ENCODE results near the gene WIZ. TPM values are rescaled to one million over a fixed set of nuclear protein-coding genes. Genes with fewer than 3 reads are reported as not detected.

The WIZ gene
- total and polyA plus RNA-seq, 10 donors = 6.6 to 33.7 (median 24.8) TPM

DNA sequence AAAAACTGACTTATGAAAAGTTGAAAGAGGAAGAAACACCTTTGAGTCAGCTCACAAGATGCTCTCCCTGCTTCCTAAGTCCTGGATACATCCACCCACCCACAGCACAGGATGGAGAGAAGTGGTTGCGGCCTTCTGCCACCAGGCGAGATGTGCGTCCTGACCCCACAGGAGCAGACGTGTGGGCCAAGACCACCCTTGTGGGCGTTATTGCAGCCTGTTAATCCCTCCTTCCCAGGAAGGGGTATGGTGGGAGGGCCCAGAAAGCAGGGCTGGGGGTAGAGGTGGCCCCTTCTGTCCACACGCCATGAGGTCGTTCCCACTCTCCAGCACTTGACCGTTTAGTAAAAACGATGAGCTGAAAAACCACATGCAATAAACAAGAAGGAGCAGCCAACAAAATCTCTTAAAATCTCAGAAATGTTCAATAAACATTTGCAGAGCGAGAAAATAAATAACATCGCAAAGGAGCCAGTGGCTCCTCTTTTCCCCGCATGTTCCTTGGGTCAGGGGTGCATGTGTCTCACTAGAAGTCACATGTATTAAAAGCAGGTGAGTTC, 28.5 kb downstream of the WIZ start:
- no peak for DNase-seq
- H3K9me3 ChIP-seq = peaks cover 0 to 8% (median 7%) of the 10 kb centered on the region in 8 donors
- no peak overlapping the region for H3K4me3 ChIP-seq
- TF ChIP-seq POLR2A (IDR thresholded peaks at IDR 0.05) = no peak
- TF ChIP-seq POLR2AphosphoS5 (IDR thresholded peaks at IDR 0.05) = no peak
- TF ChIP-seq, protein P1, sequence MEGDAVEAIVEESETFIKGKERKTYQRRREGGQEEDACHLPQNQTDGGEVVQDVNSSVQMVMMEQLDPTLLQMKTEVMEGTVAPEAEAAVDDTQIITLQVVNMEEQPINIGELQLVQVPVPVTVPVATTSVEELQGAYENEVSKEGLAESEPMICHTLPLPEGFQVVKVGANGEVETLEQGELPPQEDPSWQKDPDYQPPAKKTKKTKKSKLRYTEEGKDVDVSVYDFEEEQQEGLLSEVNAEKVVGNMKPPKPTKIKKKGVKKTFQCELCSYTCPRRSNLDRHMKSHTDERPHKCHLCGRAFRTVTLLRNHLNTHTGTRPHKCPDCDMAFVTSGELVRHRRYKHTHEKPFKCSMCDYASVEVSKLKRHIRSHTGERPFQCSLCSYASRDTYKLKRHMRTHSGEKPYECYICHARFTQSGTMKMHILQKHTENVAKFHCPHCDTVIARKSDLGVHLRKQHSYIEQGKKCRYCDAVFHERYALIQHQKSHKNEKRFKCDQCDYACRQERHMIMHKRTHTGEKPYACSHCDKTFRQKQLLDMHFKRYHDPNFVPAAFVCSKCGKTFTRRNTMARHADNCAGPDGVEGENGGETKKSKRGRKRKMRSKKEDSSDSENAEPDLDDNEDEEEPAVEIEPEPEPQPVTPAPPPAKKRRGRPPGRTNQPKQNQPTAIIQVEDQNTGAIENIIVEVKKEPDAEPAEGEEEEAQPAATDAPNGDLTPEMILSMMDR (IDR thresholded peaks at IDR 0.05 in 8 of 11, conservative IDR thresholded peaks at IDR 0.05 in 3 of 11) = no peak
- no peaks in the 10 kb centered on the region for H3K27me3 ChIP-seq (replicated peaks in 1 of 7)
- intact Hi-C loops (cut with DNase I; ENCODE audit: low total_unique reads) = loop anchor here (2.0 kb wide), 1 partner anchor 134 kb away; no protein-coding TSS in a partner anchor
- peaks cover 14 to 34% (median 28%) of the 10 kb centered on the region in 6 donors for H3K4me1 ChIP-seq
- H3K27ac ChIP-seq = no peak overlapping the region
- 80 to 93% (median 88%) methylated on average over 12 of the region's 12 CpGs for WGBS, 5 donors
- H3K36me3 ChIP-seq = peaks cover 2 to 60% (median 41%) of the 10 kb centered on the region in 6 donors

DNA sequence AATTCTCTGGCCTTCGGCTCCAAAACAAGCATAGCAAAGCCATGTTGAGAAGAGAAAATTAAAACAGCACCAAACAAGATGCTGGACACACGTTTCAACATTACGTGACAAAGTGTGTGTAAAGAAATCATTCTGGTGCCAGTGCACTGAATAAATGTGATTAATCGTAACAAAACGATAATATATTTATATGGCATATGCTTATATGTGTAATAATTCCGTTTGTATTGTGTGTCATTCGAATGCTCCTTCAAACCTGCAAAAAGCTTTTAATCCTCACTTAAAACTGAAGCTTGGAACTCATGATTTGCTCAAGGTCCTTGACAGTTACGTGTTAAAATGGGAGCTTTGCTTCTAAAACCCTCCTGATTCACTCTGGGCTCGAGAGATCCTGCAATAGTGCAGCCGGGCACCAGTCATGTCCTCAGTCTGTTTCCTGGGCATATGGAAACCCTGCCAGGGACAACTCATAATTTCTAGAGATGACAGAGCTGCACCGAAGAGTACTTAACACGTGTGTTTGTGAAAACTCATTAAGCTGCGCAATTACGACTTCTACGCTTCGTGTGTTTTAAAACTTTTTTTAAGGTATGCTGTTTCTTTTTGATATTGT, 30.2 kb downstream of the WIZ start:
- Histone ChIP-seq H3K4me3 (peak overlapping the region in 7 of 8 donors; percentile 84 to 100 (median 99)), H3K27me3 (replicated peaks in 1 of 7) (no peaks in the 10 kb centered on the region), H3K36me3 (peaks cover 0 to 60% (median 35%) of the 10 kb centered on the region in 6 donors), H3K27ac (peak overlapping the region in 5 of 8 donors; percentile 3 to 94 (median 90)), H3K9me3 (peaks cover 0 to 8% (median 7%) of the 10 kb centered on the region in 8 donors), H3K4me1 (peaks cover 14 to 51% (median 40%) of the 10 kb centered on the region in 6 donors)
- no peak for DNase-seq
- intact Hi-C loops (cut with DNase I; ENCODE audit: low total_unique reads) = loop anchor here (2.0 to 5.0 kb wide), 2 partner anchors 37 to 135 kb away; no protein-coding TSS in a partner anchor
- TF ChIP-seq, protein P1 (IDR thresholded peaks at IDR 0.05 in 8 of 11, conservative IDR thresholded peaks at IDR 0.05 in 3 of 11) = peak in 4 of 11 experiments; percentile 6 to 28 (median 12)
- TF ChIP-seq POLR2A (IDR thresholded peaks at IDR 0.05) (no peak), POLR2AphosphoS5 (IDR thresholded peaks at IDR 0.05) (no peak)
- 31 to 40% (median 35%) methylated on average over 16 of the region's 16 CpGs for WGBS, 5 donors

DNA sequence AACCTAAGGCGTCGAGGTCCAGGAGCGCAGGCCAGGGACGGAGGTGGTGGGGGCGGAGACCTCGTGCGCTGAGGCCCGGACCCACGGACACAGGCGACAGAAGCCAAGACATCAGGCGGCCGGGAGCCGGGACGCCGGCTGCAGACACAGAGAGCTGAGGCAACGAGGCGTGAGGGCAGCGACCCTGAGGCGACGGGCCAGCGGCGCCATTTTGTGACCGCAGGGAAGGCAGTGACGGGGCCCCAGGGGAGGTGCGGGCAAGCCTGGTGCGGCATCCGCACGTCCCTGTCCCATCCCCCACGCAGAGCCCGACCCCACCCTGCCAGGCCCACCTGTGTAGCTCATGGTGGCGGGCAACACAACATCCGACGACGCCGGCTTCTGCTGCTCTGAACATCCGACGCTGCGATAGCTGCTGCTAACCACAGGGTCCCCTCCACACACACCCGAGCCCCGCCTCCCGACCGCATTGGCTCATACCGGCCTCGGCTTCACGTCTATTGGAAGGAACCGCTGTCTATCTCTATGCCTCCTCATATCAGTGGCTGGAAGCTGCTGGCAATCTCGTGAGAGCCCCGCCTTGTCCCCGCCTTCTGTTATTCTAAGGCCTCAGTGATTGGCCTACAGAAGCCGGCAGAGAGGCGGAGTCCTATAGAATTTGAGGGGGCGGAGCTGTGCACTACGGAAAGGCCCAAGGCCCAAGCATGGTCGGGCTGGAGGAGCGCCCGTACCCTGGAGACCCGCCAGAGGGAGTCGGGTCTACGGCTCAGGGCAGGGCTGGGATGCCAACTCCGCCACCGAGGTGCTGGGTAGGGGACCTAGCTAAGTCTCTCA, 31.0 kb downstream of the WIZ start, which contains the start of gene AKAP8L:
AKAP8L (minus strand) TSS at position 410 of the 834 bp plus-strand sequence; CDS start at position 345, 65 bp downstream.
- peak; percentile 98 for DNase-seq
- intact Hi-C loops (cut with DNase I; ENCODE audit: low total_unique reads) = loop anchor here (5.0 kb wide), 1 partner anchor 36 kb away; no protein-coding TSS in a partner anchor
- TF ChIP-seq POLR2A (IDR thresholded peaks at IDR 0.05) = peak in 2 of 3 donors; percentile 21 to 83
- TF ChIP-seq, protein P1 (IDR thresholded peaks at IDR 0.05 in 8 of 11, conservative IDR thresholded peaks at IDR 0.05 in 3 of 11) = peak; percentile 79 to 97 (median 94)
- peak; percentile 97 to 98 (median 97) for TF ChIP-seq POLR2AphosphoS5 (IDR thresholded peaks at IDR 0.05)
- peak within 1 kb of the TSS; percentile 48 to 94 (median 90) for H3K27ac ChIP-seq
- H3K27me3 ChIP-seq (replicated peaks in 1 of 7) = no peaks in the 10 kb centered on the region
- 0 to 1% (median 1%) methylated on average over 37 to 61 of the region's 61 CpGs for WGBS, 5 donors
- peaks cover 0 to 60% (median 28%) of the 10 kb centered on the region in 6 donors for H3K36me3 ChIP-seq
- peaks cover 14 to 58% (median 45%) of the 10 kb centered on the region in 6 donors for H3K4me1 ChIP-seq
- H3K9me3 ChIP-seq = peaks cover 0 to 8% (median 7%) of the 10 kb centered on the region in 8 donors
- peak within 1 kb of the TSS; percentile 84 to 100 (median 99) for H3K4me3 ChIP-seq

Measured in spleen (tissue), 11 donors.